Kidney (tissue), 14 donors: ENCODE results near the gene PDE1C. TPM values are rescaled to one million over a fixed set of nuclear protein-coding genes. Genes with fewer than 3 reads are reported as not detected.

ENCODE experiments used
- DNase-seq, 5 donors: peaks; one replicate each; pipeline ENCODE4 v3.0.0-alpha.2; 2013 to 2020
- FAIRE-seq: peaks from 2 replicates; lab custom pipeline; 2012; peaks lifted over from hg19 to GRCh38; lab: Jason Lieb, UNC
- H3K27ac ChIP-seq, 2 donors: one replicate each; pipeline ENCODE4 v1.7.0; 2013; ENCODE audit warnings: low read depth in 2 of 2, low read length in 2 of 2, inconsistent platforms in 1 of 2
- H3K27me3 ChIP-seq: one replicate; pipeline ENCODE4 v1.7.1; 2013; ENCODE audit warnings: low read length, inconsistent platforms; ENCODE audit not compliant: control insufficient read depth, insufficient read depth
- H3K36me3 ChIP-seq, 3 donors: one replicate each; pipeline versions ENCODE4 v1.7.0 to v1.7.1; 2013; ENCODE audit warnings: low read length in 3 of 3, control low read depth in 1 of 3, inconsistent platforms in 1 of 3; ENCODE audit not compliant: insufficient read depth in 3 of 3, control insufficient read depth in 2 of 3
- H3K4me1 ChIP-seq, 3 donors: one replicate each; pipeline versions ENCODE4 v1.7.0 to v1.7.1; 2013; ENCODE audit warnings: low read length in 3 of 3, inconsistent platforms in 1 of 3, low read depth in 1 of 3; ENCODE audit not compliant: control insufficient read depth in 2 of 3, insufficient read depth in 2 of 3
- H3K4me3 ChIP-seq, 3 donors: one replicate each; pipeline versions ENCODE4 v1.7.0 to v1.8.1; 2013; ENCODE audit warnings: low read length in 3 of 3, control low read depth in 1 of 3, inconsistent platforms in 1 of 3
- H3K9ac ChIP-seq, 3 donors: one replicate each; pipeline versions ENCODE4 v1.7.0 to v1.7.1; 2013; ENCODE audit warnings: low read length in 3 of 3, control low read depth in 1 of 3, inconsistent platforms in 1 of 3
- H3K9me3 ChIP-seq, 3 donors: one replicate each; pipeline versions ENCODE4 v1.7.0 to v1.7.1; 2013; ENCODE audit warnings: low read length in 3 of 3, control low read depth in 1 of 3, inconsistent platforms in 1 of 3; ENCODE audit not compliant: control insufficient read depth in 2 of 3, insufficient read depth in 1 of 3
- intact Hi-C: fragments of 100-400 bp; cut with DNase I; formaldehyde crosslinking; loops from one replicate; pipeline ENCODE4 v1.11.1; 2022
- polyA plus RNA-seq: library from polyadenylated mRNA; stranded (reverse); fragments of 350-450 nt; fragmentation: Illumina TruSeq; extraction: RNeasy Lipid Tissue Mini Kit (QIAGEN cat#74804); gene quantifications from one replicate; pipeline ENCODE4 v1.2.3, GENCODE V29; 2014; ENCODE audit warnings: low read depth, low replicate concordance; ENCODE audit not compliant: insufficient read depth
- total RNA-seq: library from RNA; stranded (reverse); fragmentation: NEBNext Ultra II Directional; extraction: Animal tissue kit (Norgen Biotek cat#: 25700); gene quantifications from one replicate; pipeline ENCODE4 v1.2.1, GENCODE V29; 2021
- TF ChIP-seq, protein P1 (sequence below): IDR thresholded peaks from 3 replicates; pipeline ENCODE4 v1.5.1; 2012; ENCODE audit warnings: mild to moderate bottlenecking, moderate library complexity, borderline replicate concordance; ENCODE audit not compliant: insufficient read depth; ENCODE audit errors: extremely low read depth
- donor health status: control.
- donor health status: control.
- donor health status: control.
- donor health status: control.
- donor health status: control.
- donor health status: DM: yes; HTN: yes; CAD: no.
- donor health status: Normal renal cell carcinoma (clear cell type).

Gene PDE1C
- total and polyA plus RNA-seq, 2 donors from 2014 or later: 3.3 to 5.5 TPM

DNA sequence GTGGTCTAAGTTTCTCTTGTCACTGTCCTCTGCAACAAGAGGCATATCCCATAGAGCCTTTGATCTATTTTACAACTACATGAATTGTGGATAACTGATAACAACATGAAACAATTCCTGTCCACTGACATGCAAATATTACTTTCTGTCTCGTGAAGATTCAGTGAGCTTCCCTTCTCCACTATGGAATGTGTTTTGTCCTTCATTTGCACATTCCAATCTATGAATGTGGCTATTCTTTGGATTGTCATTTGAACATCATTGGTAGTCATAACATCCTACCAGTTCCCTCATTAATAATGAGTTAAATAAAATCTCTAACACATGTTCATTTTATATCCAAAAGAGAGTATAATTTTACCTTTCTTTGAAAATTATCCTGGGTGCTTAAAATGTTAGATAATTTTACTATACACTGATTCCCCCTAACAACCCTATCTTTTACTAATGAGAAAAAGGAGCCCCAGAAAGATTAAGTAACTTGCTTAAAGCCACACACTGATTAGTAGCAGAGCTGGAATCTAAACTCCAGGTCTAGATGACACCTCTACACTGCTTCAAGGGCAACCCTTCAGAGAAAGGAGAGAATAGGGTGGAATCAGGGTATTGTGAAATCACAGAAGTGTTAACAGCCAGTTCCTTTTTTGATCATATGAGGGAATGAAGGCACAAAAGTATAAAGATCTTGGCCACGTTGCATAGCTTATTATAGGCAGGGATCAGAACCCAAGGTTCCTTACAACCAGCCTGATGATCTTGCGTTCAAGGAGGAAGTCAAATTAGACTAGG is 39.1 kb downstream of the PDE1C start:
- intact Hi-C loops: no loop called here
- TF ChIP-seq, protein P1, sequence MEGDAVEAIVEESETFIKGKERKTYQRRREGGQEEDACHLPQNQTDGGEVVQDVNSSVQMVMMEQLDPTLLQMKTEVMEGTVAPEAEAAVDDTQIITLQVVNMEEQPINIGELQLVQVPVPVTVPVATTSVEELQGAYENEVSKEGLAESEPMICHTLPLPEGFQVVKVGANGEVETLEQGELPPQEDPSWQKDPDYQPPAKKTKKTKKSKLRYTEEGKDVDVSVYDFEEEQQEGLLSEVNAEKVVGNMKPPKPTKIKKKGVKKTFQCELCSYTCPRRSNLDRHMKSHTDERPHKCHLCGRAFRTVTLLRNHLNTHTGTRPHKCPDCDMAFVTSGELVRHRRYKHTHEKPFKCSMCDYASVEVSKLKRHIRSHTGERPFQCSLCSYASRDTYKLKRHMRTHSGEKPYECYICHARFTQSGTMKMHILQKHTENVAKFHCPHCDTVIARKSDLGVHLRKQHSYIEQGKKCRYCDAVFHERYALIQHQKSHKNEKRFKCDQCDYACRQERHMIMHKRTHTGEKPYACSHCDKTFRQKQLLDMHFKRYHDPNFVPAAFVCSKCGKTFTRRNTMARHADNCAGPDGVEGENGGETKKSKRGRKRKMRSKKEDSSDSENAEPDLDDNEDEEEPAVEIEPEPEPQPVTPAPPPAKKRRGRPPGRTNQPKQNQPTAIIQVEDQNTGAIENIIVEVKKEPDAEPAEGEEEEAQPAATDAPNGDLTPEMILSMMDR: no peak
- FAIRE-seq (no peak), DNase-seq (no peak)
- Histone ChIP-seq H3K36me3 (no peaks in the 10 kb centered on the region), H3K9me3 (no peaks in the 10 kb centered on the region), H3K9ac (no peak overlapping the region), H3K4me3 (no peak overlapping the region), H3K4me1 (no peaks in the 10 kb centered on the region), H3K27me3 (no peaks in the 10 kb centered on the region), H3K27ac (no peak overlapping the region)

DNA sequence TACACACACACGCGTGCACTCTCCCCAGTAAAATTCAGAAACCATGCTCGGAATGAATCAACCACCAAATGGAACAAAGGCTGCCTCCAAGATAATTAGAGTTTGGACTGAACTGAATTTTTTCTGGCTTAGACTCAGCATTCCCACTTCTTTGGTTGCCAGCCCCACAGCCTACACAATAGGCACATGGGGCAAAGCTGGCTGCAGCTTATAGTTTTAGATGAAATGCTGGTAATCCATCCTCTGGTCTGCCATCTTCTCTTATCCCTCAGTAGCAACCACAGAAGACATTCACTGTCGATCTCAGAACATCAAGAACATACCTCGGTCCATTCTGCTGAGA is 44.2 kb downstream of the PDE1C start:
- H3K27me3 ChIP-seq: no peaks in the 10 kb centered on the region
- intact Hi-C loops: no loop called here
- no peak overlapping the region for H3K4me3 ChIP-seq
- no peaks in the 10 kb centered on the region for H3K36me3 ChIP-seq
- TF ChIP-seq, protein P1: no peak
- H3K9ac ChIP-seq: no peak overlapping the region
- FAIRE-seq (no peak), DNase-seq (no peak)
- H3K9me3 ChIP-seq: no peaks in the 10 kb centered on the region
- H3K4me1 ChIP-seq: no peaks in the 10 kb centered on the region
- no peak overlapping the region for H3K27ac ChIP-seq

DNA sequence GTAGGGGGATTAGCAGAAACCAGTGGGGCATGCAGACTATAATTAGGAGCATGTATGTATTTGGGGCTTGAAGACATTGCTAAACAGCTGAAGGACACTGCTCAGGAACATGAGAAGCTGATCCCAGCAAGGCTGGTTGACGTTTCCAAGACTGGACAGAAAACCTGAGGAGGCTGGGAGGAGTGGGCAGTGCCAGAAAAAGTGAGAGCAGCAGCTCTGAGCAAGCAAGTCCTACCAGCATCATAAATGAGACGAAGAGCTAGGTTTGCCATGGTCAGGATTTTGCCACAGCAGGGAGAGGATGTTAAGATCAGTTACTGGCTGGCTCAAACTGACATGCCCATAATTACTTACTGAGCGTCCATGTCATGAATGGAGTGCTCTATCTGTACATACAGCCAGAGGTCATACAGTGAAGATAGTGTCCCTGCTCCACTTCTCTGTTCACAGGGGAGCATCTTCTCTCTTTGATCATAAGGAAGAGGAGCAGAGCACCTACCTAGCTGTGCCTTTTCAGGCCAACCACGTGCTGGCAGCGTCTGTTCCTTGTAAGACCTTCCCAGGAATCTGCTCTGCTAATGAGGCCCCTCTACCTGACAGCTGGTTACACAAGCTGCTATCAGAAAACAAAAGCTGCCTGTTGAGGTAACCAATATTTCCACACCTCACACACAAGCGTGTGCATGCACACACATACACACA is 44.7 kb downstream of the PDE1C start:
- no peaks in the 10 kb centered on the region for H3K4me1 ChIP-seq
- no peak for DNase-seq
- no peak overlapping the region for H3K27ac ChIP-seq
- intact Hi-C loops: no loop called here
- no peaks in the 10 kb centered on the region for H3K27me3 ChIP-seq
- H3K9me3 ChIP-seq: no peaks in the 10 kb centered on the region
- H3K9ac ChIP-seq: no peak overlapping the region
- TF ChIP-seq, protein P1: no peak
- no peak for FAIRE-seq
- H3K4me3 ChIP-seq: no peak overlapping the region
- H3K36me3 ChIP-seq: no peaks in the 10 kb centered on the region
